ENCODE results near the gene KLF8.

The KLF8 gene

GRCh38 chrX:56309881-56310280, 77.7 kb downstream of the KLF8 start:
- no peak for DNase-seq (ENCODE audit: low spot score)

GRCh38 chrX:56310581-56310980, 78.4 kb downstream of the KLF8 start:
- no peak for DNase-seq (ENCODE audit: low spot score)

- no peak for DNase-seq (ENCODE audit: low spot score)
These were observed 81.2 kb downstream of the KLF8 start for GRCh38 chrX:56313308-56313707.

GRCh38 chrX:56314334-56314733, 82.2 kb downstream of the KLF8 start:
- DNase-seq (ENCODE audit: low spot score): no peak

GRCh38 chrX:56318076-56318475, 85.9 kb downstream of the KLF8 start:
- DNase-seq (ENCODE audit: low spot score): no peak

- DNase-seq (ENCODE audit: low spot score): no peak
These were observed 87.0 kb downstream of the KLF8 start for GRCh38 chrX:56319165-56319564.

Measured in HuH-7.5 (cell line).